ENCODE data around the gene NR6A1. TPM values are rescaled to one million over a fixed set of nuclear protein-coding genes. Genes with fewer than 3 reads are reported as not detected.

The NR6A1 gene
- total RNA-seq, 1 donor from 2014 or later = 0.92 TPM

GRCh38 chr9:124645274-124645673 lies 125.8 kb downstream of the NR6A1 start:
- H3K36me3 ChIP-seq (ENCODE audit: control insufficient read depth, insufficient read depth, low read length) = no peaks in the 10 kb centered on the region
- TF ChIP-seq CTCF (IDR thresholded peaks at IDR 0.05; ENCODE audit: insufficient read depth, low read length, poor library complexity, severe bottlenecking) = no peak
- DNase-seq (ENCODE audit: low read depth) = no peak

GRCh38 chr9:124639637-124640036 lies 131.5 kb downstream of the NR6A1 start:
- H3K4me3 ChIP-seq (ENCODE audit: low read depth, low read length) = no peak overlapping the region
- no peaks in the 10 kb centered on the region for H3K27me3 ChIP-seq (ENCODE audit: control insufficient read depth, insufficient read depth, low read length)
- no peak for TF ChIP-seq CTCF (IDR thresholded peaks at IDR 0.05; ENCODE audit: insufficient read depth, low read length, poor library complexity, severe bottlenecking)
- no peaks in the 10 kb centered on the region for H3K36me3 ChIP-seq (ENCODE audit: control insufficient read depth, insufficient read depth, low read length)
- no peak for DNase-seq (ENCODE audit: low read depth)

More at GRCh38 chr9:124645274-124645673, 125.8 kb downstream of the NR6A1 start:
- Histone ChIP-seq H3K4me3 (ENCODE audit: low read depth, low read length) (no peak overlapping the region), H3K27me3 (ENCODE audit: control insufficient read depth, insufficient read depth, low read length) (no peaks in the 10 kb centered on the region)

GRCh38 chr9:124635285-124635684 lies 135.8 kb downstream of the NR6A1 start:
- no peak for TF ChIP-seq CTCF (IDR thresholded peaks at IDR 0.05; ENCODE audit: insufficient read depth, low read length, poor library complexity, severe bottlenecking)
- Histone ChIP-seq H3K4me3 (ENCODE audit: low read depth, low read length) (no peak overlapping the region), H3K27me3 (ENCODE audit: control insufficient read depth, insufficient read depth, low read length) (no peaks in the 10 kb centered on the region), H3K36me3 (ENCODE audit: control insufficient read depth, insufficient read depth, low read length) (no peaks in the 10 kb centered on the region)
- DNase-seq (ENCODE audit: low read depth) = no peak

GRCh38 chr9:124632077-124632621 lies 139.0 kb downstream of the NR6A1 start:
- DNase-seq (ENCODE audit: low read depth) = no peak
- Histone ChIP-seq H3K36me3 (ENCODE audit: control insufficient read depth, insufficient read depth, low read length) (no peaks in the 10 kb centered on the region), H3K4me3 (ENCODE audit: low read depth, low read length) (no peak overlapping the region), H3K27me3 (ENCODE audit: control insufficient read depth, insufficient read depth, low read length) (no peaks in the 10 kb centered on the region)
- TF ChIP-seq CTCF (IDR thresholded peaks at IDR 0.05; ENCODE audit: insufficient read depth, low read length, poor library complexity, severe bottlenecking) = no peak

- no peak overlapping the region for H3K4me3 ChIP-seq (ENCODE audit: low read depth, low read length)
- TF ChIP-seq CTCF (IDR thresholded peaks at IDR 0.05; ENCODE audit: insufficient read depth, low read length, poor library complexity, severe bottlenecking) = no peak
- H3K36me3 ChIP-seq (ENCODE audit: control insufficient read depth, insufficient read depth, low read length) = no peaks in the 10 kb centered on the region
- no peak for DNase-seq (ENCODE audit: low read depth)
- no peaks in the 10 kb centered on the region for H3K27me3 ChIP-seq (ENCODE audit: control insufficient read depth, insufficient read depth, low read length)
Observed at GRCh38 chr9:124631326-124631725, 139.8 kb downstream of the NR6A1 start.

- no peak for TF ChIP-seq CTCF (IDR thresholded peaks at IDR 0.05; ENCODE audit: insufficient read depth, low read length, poor library complexity, severe bottlenecking)
- no peaks in the 10 kb centered on the region for H3K36me3 ChIP-seq (ENCODE audit: control insufficient read depth, insufficient read depth, low read length)
- H3K27me3 ChIP-seq (ENCODE audit: control insufficient read depth, insufficient read depth, low read length) = no peaks in the 10 kb centered on the region
- H3K4me3 ChIP-seq (ENCODE audit: low read depth, low read length) = no peak overlapping the region
- no peak for DNase-seq (ENCODE audit: low read depth)
Observed at GRCh38 chr9:124629600-124629999, 141.5 kb downstream of the NR6A1 start.
